ENCODE data around the gene ATE1. TPM values are rescaled to one million over a fixed set of nuclear protein-coding genes. Genes with fewer than 3 reads are reported as not detected.

ATE1 gene
- total RNA-seq, 1 donor from 2014 or later: 24.2 TPM

DNA sequence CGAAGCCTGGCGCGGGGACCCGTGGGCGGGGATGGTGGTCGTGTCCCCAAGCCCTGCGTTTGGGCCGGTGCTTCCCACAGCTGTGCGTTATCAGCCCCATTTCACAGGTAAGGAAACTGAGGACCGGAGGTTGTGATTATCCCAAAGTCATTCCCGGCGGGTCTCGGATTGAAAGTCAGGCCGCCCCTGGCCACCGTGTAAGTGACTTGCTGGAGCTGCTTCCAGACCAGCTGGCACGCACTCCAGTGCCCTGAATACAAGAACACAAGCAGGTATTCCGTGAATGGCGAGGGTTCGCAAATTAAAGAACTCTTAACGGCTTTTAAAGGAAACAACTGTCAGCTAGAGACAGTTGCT lies 675 bp upstream of the ATE1 start:
- Mint-ChIP-seq H3K9me3 (ENCODE audit: low read depth) (no peaks in the 10 kb centered on the region), H3K36me3 (ENCODE audit: low read depth) (no peaks in the 10 kb centered on the region), H3K27me3 (ENCODE audit: low read depth) (no peaks in the 10 kb centered on the region), H3K27ac (ENCODE audit: unreplicated experiment) (peak overlapping the region; percentile 90), H3K4me3 (ENCODE audit: unreplicated experiment) (peak overlapping the region; percentile 95), H3K4me1 (ENCODE audit: low read depth) (peaks cover 38% of the 10 kb centered on the region)
- no peak for DNase-seq (ENCODE audit: low spot score)
- TF ChIP-seq, protein P1, sequence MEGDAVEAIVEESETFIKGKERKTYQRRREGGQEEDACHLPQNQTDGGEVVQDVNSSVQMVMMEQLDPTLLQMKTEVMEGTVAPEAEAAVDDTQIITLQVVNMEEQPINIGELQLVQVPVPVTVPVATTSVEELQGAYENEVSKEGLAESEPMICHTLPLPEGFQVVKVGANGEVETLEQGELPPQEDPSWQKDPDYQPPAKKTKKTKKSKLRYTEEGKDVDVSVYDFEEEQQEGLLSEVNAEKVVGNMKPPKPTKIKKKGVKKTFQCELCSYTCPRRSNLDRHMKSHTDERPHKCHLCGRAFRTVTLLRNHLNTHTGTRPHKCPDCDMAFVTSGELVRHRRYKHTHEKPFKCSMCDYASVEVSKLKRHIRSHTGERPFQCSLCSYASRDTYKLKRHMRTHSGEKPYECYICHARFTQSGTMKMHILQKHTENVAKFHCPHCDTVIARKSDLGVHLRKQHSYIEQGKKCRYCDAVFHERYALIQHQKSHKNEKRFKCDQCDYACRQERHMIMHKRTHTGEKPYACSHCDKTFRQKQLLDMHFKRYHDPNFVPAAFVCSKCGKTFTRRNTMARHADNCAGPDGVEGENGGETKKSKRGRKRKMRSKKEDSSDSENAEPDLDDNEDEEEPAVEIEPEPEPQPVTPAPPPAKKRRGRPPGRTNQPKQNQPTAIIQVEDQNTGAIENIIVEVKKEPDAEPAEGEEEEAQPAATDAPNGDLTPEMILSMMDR (IDR thresholded peaks at IDR 0.05): no peak

DNA sequence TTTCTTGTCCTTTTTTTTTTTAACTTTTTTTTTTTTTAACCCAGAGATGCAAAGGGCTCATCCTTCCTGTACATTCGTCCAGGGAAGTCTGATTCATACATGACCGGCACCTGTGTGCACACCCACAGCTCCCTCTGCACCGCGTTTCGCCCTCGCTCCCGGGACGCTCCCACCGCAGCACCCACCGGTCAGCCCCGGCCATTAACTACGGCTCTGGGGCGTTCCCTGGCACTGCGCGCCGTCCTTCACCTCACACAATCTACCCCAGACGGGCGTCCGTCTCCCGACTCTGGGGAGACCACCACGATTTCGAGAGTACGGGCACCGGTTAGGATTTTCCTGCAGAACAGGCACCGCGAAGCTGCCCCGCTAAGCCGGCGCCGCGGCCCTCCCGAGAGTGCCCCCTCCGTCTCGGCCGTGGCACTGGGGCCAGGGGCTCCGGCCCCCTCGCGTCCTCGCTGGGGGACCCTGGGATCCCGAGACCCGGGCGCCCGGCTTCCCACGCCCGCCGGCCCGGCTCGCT lies 452 bp downstream of the ATE1 start:
- no peak for DNase-seq (ENCODE audit: low spot score)
- no peaks in the 10 kb centered on the region for H3K27me3 Mint-ChIP-seq (ENCODE audit: low read depth)
- H3K4me1 Mint-ChIP-seq (ENCODE audit: low read depth): peaks cover 38% of the 10 kb centered on the region
- H3K9me3 Mint-ChIP-seq (ENCODE audit: low read depth): no peaks in the 10 kb centered on the region
- peak overlapping the region; percentile 86 for H3K27ac Mint-ChIP-seq (ENCODE audit: unreplicated experiment)
- peaks cover 5% of the 10 kb centered on the region for H3K36me3 Mint-ChIP-seq (ENCODE audit: low read depth)
- TF ChIP-seq, protein P1 (IDR thresholded peaks at IDR 0.05): no peak
- H3K4me3 Mint-ChIP-seq (ENCODE audit: unreplicated experiment): peak overlapping the region; percentile 95

DNA sequence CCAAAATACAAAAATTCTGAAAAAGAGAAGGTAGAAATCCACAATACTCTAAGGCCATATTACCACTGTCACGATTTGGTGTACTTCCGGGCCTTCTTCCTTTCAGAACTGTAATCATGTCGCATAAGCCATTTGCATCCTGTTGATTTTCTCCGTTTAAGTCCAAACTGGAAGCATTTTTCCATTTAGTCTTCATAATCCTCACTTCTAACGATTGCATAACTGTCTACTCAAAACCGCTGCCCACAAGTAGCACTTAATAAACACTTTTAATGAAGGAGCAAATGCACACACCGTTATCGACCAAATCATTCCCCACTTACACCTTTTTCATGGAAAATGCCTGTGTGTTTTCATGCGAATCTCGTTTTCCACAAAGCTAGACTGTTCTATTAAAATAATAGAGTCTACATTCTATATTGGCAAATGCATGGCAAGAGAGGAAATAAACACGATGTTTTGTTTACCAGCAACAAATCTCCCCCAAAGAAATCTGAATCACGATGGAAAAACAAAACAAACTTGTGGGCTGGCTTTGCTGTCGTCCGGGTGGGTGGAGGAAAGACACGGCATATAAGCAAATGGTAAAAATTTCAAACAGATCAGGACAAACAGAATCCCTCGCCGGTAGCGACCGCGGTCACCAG lies 1.0 kb downstream of the ATE1 start:
- H3K4me3 Mint-ChIP-seq (ENCODE audit: unreplicated experiment): peak overlapping the region; percentile 95
- peak overlapping the region; percentile 86 for H3K27ac Mint-ChIP-seq (ENCODE audit: unreplicated experiment)
- no peak for DNase-seq (ENCODE audit: low spot score)
- TF ChIP-seq, protein P1 (IDR thresholded peaks at IDR 0.05): no peak
- H3K4me1 Mint-ChIP-seq (ENCODE audit: low read depth): peaks cover 38% of the 10 kb centered on the region
- H3K36me3 Mint-ChIP-seq (ENCODE audit: low read depth): peaks cover 5% of the 10 kb centered on the region
- no peaks in the 10 kb centered on the region for H3K9me3 Mint-ChIP-seq (ENCODE audit: low read depth)
- no peaks in the 10 kb centered on the region for H3K27me3 Mint-ChIP-seq (ENCODE audit: low read depth)

DNA sequence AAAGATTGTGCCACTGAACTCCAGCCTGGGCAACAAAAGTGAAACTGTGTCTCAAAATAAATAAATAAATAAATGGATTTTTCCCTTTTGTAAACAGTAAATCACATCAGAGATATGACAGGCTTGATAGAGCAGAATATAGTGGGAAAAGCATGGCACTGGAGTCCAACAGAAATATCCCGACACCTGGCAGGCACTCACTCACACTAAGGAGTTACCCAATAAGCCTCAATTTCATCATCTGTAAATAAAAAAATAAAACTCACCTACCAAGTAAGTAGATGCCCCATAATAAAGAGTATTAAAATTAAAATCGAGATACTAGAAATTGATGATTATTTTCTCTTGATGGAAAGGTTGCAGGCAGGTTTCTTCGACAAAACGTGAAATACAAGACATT lies 1.7 kb downstream of the ATE1 start:
- TF ChIP-seq, protein P1 (IDR thresholded peaks at IDR 0.05): no peak
- H3K4me1 Mint-ChIP-seq (ENCODE audit: low read depth): peaks cover 37% of the 10 kb centered on the region
- H3K9me3 Mint-ChIP-seq (ENCODE audit: low read depth): no peaks in the 10 kb centered on the region
- DNase-seq (ENCODE audit: low spot score): no peak
- peak overlapping the region; percentile 17 for H3K27ac Mint-ChIP-seq (ENCODE audit: unreplicated experiment)
- peaks cover 5% of the 10 kb centered on the region for H3K36me3 Mint-ChIP-seq (ENCODE audit: low read depth)
- no peaks in the 10 kb centered on the region for H3K27me3 Mint-ChIP-seq (ENCODE audit: low read depth)
- peak overlapping the region; percentile 33 for H3K4me3 Mint-ChIP-seq (ENCODE audit: unreplicated experiment)

DNA sequence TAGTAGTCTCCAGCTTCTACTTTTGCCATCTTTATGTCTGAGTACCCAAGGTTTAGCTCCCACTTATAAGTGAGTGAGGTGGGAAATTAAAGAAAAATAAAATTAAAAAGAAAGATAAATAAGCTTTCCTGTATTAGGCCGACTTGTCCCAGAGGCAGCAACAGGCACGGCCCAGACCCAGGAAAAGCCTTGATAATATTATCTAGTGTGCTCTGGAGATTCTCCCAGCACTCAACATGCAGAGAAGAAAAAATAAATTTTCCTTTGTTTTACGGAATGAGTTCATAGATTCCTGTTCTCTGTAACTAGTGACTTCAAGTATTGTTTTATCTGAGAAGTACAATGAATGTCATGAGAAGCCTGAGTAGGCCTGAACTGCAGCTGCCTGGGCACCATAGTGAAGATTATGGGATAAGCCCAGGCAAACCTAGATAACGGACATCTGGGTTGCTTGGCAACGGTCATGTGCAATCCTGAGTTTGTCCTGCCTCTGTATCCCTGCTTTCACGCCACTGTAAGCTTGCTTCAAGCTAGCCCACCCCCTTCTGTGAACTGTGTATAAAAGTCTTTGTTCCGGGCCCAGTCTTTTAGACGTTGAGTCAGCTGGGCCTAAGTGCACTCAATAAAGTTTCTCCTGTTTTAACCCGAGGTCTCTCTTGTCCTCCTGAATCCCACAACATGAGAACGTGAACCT lies 6.4 kb downstream of the ATE1 start:
- Mint-ChIP-seq H3K4me1 (ENCODE audit: low read depth) (peaks cover 17% of the 10 kb centered on the region), H3K36me3 (ENCODE audit: low read depth) (peaks cover 9% of the 10 kb centered on the region), H3K27me3 (ENCODE audit: low read depth) (no peaks in the 10 kb centered on the region), H3K27ac (ENCODE audit: unreplicated experiment) (no peak overlapping the region), H3K4me3 (ENCODE audit: unreplicated experiment) (no peak overlapping the region), H3K9me3 (ENCODE audit: low read depth) (no peaks in the 10 kb centered on the region)
- no peak for DNase-seq (ENCODE audit: low spot score)
- TF ChIP-seq, protein P1 (IDR thresholded peaks at IDR 0.05): no peak

All from chondrocyte (in vitro differentiated cells).